GM21825 (cell line): Measurements from ENCODE around the gene TRIM24.
"Not testable (repeated sequence)": the region's sequence is repeated elsewhere in the genome, so short reads cannot be mapped to it uniquely, and the experiment has no call there.

Source experiments
- ATAC-seq: cut with Tn5 transposase; IDR thresholded peaks from one replicate; pipeline ENCODE4 v1.9.1; 2021; ENCODE audit warnings: mild to moderate bottlenecking, moderate library complexity; ENCODE audit not compliant: unreplicated experiment

Gene TRIM24

DNA sequence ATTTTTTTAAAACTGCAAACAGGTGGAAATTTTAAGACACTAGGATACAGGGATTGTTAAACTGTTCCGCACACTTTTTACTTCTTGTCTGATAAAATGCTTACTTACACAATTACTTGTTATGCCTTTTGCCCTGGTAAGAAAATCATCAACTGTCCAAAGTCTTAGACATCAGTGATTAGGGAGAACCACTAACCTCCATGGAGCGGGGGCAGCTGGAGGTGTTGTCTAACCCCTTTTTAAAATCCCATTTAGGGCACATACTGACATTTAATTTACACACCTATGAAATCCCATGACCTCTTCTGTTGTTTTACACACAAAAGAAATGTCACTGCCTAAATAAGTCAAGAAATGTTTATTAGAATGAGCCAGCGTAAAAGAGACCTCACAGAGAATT lies 65.7 kb downstream of the TRIM24 start:
- no peak for ATAC-seq

DNA sequence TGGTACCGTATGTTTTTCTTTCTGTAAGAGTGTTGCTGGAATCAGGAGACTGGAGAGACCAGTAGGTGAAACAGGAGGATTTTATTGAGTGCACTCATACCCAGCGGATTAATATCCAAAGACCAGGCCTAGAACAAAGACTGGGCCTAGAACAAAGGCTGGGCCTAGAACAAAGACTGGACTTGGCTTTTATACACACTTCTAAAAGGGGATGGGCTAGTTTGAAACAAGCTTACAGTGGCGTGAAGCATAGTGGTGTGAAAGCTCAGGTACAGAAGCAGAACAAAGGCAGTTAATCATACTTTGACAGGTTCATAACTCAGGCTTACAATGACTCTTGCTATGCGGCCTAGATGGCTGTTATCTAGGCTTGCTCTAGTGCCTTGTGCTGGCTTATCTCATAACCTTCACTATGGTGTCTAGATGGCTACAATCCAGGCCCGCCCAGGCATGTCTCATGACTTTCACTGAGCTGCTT lies 67.7 kb downstream of the TRIM24 start:
- ATAC-seq: no peak

- ATAC-seq: not testable (repeated sequence)
Observed at GRCh38 chr7:138536833-138537232, 76.8 kb downstream of the TRIM24 start.

GRCh38 chr7:138538518-138538917 lies 78.5 kb downstream of the TRIM24 start:
- no peak for ATAC-seq

- ATAC-seq: no peak
Observed at GRCh38 chr7:138538997-138539644, 79.1 kb downstream of the TRIM24 start.

DNA sequence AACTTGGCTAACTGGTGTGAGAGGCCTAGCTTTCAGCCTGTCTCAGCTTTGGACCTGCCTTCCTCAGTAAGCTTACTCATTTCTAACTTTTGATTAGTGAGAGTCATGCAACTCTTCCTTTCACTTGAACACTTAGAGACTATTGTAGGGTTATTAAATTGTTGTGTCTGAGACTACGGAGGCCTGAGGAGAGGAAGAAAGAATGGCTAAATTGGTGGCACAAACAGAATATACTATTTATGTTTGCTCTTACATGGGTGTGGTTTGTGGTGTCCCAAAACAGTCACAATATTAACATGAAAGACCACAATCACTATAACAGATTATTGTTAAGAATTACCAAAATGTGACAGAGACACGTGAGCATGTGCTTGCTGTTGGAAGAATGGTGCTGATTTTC lies 82.1 kb downstream of the TRIM24 start:
- peak; percentile 78 for ATAC-seq

- no peak for ATAC-seq
Observed at GRCh38 chr7:138543739-138544138, 83.7 kb downstream of the TRIM24 start.

DNA sequence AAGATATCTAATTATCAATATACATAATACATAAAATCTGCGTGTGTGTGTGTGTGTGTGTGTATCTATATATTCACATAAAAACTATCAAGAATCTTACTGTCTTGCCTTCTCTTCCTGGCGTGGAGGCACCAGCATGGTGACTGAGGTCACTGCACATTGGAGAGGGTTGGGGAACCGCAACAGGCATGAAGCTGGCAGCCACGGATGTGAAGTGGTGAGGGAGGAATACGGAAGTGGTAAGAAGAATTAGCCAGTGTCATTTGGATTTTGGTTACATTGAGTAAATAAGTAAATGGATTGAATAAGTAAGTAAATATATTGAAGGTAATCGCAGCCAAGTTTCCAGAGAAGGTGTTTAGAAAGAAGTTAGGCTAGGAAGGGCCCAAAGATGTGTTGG lies 85.1 kb downstream of the TRIM24 start:
- ATAC-seq: no peak

- no peak for ATAC-seq
Observed at GRCh38 chr7:138546064-138546619, 86.1 kb downstream of the TRIM24 start.

- no peak for ATAC-seq
Observed at GRCh38 chr7:138546829-138547228, 86.8 kb downstream of the TRIM24 start.

DNA sequence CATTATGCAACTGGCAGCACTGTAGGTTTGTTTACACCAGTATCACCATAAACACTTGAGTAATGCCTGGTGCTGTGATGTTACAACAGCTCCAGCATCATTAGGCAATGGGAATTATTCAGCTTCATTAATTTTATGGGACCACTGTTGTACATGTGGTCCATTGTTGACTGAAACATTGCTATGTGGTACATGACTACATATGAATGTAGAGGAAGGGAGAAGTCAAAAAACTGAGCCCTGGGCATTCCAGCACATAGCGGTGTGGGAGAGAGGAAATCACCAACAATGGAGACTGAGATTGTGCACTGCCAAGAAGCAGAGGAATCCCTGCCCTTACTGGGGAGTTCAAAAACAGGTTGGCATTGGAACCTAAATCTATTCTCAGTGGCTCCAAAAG lies 89.0 kb downstream of the TRIM24 start:
- no peak for ATAC-seq

GRCh38 chr7:138550337-138550736 lies 90.3 kb downstream of the TRIM24 start:
- ATAC-seq: no peak

DNA sequence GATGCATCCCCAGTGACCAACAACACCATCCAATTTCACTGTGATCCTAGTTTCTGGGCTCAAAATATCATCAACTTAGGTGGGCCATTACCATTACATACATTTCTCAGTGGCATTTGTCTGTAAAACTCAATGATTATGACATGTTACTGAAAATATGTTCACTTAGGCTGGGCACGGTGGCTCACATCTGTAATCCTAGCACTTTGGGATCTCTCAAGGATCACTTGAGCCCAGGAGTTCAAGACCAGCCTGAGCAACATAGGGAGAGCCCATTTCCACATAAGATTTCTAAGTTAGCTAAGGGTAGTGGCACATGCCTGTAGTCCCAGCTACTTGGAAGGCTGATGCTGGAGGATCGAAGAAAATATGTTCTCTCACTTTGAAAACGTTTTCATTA lies 91.0 kb downstream of the TRIM24 start:
- ATAC-seq: no peak

- ATAC-seq: no peak
Observed at GRCh38 chr7:138553805-138554204, 93.7 kb downstream of the TRIM24 start.

DNA sequence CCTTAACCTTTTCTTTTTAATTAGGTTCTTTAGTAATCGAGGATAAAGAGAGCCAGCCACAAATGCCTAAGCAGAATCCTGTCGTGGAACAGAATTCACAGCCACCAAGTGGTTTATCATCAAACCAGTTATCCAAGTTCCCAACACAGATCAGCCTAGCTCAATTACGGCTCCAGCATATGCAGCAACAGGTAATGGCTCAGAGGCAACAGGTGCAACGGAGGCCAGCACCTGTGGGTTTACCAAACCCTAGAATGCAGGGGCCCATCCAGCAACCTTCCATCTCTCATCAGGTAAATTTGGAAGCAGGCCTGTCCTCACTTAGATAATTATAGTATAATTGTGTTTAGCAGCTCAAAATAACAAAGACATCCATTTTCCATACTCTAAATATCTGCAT lies 94.6 kb downstream of the TRIM24 start:
- ATAC-seq: no peak

DNA sequence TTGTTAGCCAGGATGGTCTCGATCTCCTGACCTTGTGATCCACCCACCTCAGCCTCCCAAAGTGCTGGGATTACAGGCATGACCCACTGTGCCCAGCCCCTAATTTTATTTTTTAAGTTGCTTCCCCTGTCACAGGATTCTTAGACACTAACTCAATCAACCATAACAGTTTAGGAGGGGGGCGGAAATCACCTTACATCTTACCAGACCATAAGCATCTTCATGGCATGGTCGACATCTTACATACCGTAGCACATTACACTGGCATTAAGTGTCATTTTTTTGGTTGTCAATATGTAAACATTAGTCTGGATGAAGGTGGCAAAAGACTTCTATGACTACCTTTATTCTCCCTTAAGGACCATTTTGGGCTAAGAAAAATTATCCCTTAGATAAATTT lies 95.6 kb downstream of the TRIM24 start:
- ATAC-seq: no peak

DNA sequence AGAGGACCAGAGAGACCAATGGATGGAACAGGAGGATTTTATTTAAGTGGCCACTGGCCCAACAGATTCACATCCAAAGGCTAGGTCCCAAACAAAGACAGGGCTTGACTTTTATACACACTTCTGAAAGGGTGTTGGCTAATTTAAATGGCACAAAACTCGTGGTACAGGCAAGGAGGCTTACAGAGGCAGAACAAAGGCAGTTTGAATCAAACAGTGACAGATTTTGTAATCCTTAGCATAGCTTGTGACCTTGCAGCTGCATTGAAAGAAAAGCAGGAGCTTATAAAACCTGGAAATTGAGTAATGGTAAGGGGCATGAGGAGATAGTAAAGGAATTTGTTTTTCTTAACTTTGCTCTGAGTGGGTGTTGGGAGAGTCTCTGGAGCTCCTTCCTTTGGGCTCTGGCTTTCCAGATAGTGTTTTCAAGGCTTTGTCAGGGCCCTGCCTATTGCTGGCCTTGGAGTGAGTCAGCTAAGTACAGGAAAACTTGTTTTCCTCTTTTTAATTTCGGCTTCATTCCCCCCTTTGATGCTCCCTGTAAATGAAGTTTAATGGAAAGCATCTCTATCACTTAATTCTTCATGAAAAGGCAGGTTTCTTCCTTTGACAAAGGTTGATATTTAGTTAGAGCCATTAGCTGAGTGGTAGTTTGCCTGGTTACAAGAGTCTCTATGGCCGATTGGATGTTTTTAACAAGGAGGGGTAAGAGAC lies 96.9 kb downstream of the TRIM24 start:
- no peak for ATAC-seq

GRCh38 chr7:138559448-138559847 lies 99.4 kb downstream of the TRIM24 start:
- ATAC-seq: no peak

- ATAC-seq: no peak
Observed at GRCh38 chr7:138563808-138564207, 103.7 kb downstream of the TRIM24 start.

GRCh38 chr7:138564365-138564764 lies 104.3 kb downstream of the TRIM24 start:
- ATAC-seq: no peak

DNA sequence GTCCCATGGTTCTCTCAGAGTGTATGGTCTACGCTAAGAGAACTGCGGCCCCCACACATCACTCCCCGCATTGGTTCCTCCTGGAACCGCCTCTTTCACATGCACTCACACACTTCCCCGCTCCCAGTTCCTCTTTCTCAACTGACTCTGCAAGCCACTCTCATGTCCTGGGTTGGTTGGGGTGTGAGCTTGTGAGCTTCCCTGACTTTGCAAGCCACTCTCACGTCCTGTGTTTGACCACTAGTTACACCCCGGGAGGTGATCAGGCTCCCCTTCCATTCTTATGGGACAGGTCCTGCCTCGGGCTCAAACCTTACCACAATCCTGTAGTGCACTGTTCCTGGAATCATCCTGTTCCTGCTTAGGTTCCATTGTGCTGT lies 105.0 kb downstream of the TRIM24 start:
- ATAC-seq: no peak

- ATAC-seq: no peak
Observed at GRCh38 chr7:138565451-138566114, 105.5 kb downstream of the TRIM24 start.
